HL-60/S4 treated with retinoic acid at 250 ng/mL for 4 days and 3 days (cell line): Measurements from ENCODE around the gene TRABD.

Experiments used
- in situ Hi-C: fragments of 300-500 bp; cut with MboI; formaldehyde crosslinking; loops from 2 replicates; pipeline ENCODE4 v1.7.0; 2022; ENCODE audit warnings: low sequenced_read_pairs

TRABD gene

GRCh38 chr22:50173311-50173982 lies 12.3 kb upstream of the TRABD start:
- in situ Hi-C loops, result no loop called here

GRCh38 chr22:50173983-50174355 lies 11.7 kb upstream of the TRABD start:
- in situ Hi-C loops, result no loop called here

- in situ Hi-C loops, result no loop called here
Observed at GRCh38 chr22:50174382-50175190, 11.1 kb upstream of the TRABD start.

GRCh38 chr22:50175191-50175461 lies 10.6 kb upstream of the TRABD start:
- in situ Hi-C loops, result no loop called here

GRCh38 chr22:50175921-50176849 lies 9.5 kb upstream of the TRABD start:
- in situ Hi-C loops, result no loop called here

- in situ Hi-C loops, result no loop called here
Observed at GRCh38 chr22:50176850-50177536, 8.7 kb upstream of the TRABD start.

- in situ Hi-C loops, result no loop called here
Observed at GRCh38 chr22:50177537-50178470, 7.9 kb upstream of the TRABD start.

GRCh38 chr22:50178471-50178864 lies 7.2 kb upstream of the TRABD start:
- in situ Hi-C loops, result no loop called here

- in situ Hi-C loops, result no loop called here
Observed at GRCh38 chr22:50178871-50179869, 6.5 kb upstream of the TRABD start.

GRCh38 chr22:50179937-50180726 lies 5.6 kb upstream of the TRABD start:
- in situ Hi-C loops, result no loop called here

- in situ Hi-C loops, result no loop called here
Observed at GRCh38 chr22:50180727-50181521, 4.8 kb upstream of the TRABD start.

- in situ Hi-C loops, result no loop called here
Observed at GRCh38 chr22:50182176-50183081, 3.3 kb upstream of the TRABD start.

GRCh38 chr22:50183141-50183971 lies 2.4 kb upstream of the TRABD start:
- in situ Hi-C loops, result no loop called here

- in situ Hi-C loops, result no loop called here
Observed at GRCh38 chr22:50184004-50184901, 1.5 kb upstream of the TRABD start.
